Measurements from ENCODE around the gene CAMK4. TPM values are rescaled to one million over a fixed set of nuclear protein-coding genes. Genes with fewer than 3 reads are reported as not detected.

CAMK4 gene
- polyA plus RNA-seq, 1 donor = 10.9 TPM

- DNase-seq = no peak
- Histone ChIP-seq H3K36me3 (ENCODE audit: control insufficient read depth, insufficient read depth, low read length) (no peaks in the 10 kb centered on the region), H3K27me3 (ENCODE audit: control insufficient read depth, insufficient read depth, low read length) (no peaks in the 10 kb centered on the region), H3K27ac (ENCODE audit: low read length) (no peak overlapping the region), H3K9me3 (ENCODE audit: control insufficient read depth, low read depth, low read length) (no peaks in the 10 kb centered on the region), H3K4me1 (ENCODE audit: control insufficient read depth, insufficient read depth, low read length) (no peaks in the 10 kb centered on the region), H3K4me3 (ENCODE audit: low read length) (no peak overlapping the region)
- no CpG with 5 or more reads among the region's 1 CpG for WGBS (ENCODE audit: insufficient coverage, low lambda C conversion rate)
Observed at GRCh38 chr5:111447099-111447498, 222.9 kb downstream of the CAMK4 start.

GRCh38 chr5:111447822-111448221 lies 223.6 kb downstream of the CAMK4 start:
- H3K4me1 ChIP-seq (ENCODE audit: control insufficient read depth, insufficient read depth, low read length) = no peaks in the 10 kb centered on the region
- no peak overlapping the region for H3K4me3 ChIP-seq (ENCODE audit: low read length)
- DNase-seq = no peak
- H3K27me3 ChIP-seq (ENCODE audit: control insufficient read depth, insufficient read depth, low read length) = no peaks in the 10 kb centered on the region
- no CpG with 5 or more reads among the region's 2 CpGs for WGBS (ENCODE audit: insufficient coverage, low lambda C conversion rate)
- no peaks in the 10 kb centered on the region for H3K36me3 ChIP-seq (ENCODE audit: control insufficient read depth, insufficient read depth, low read length)
- H3K27ac ChIP-seq (ENCODE audit: low read length) = no peak overlapping the region
- no peaks in the 10 kb centered on the region for H3K9me3 ChIP-seq (ENCODE audit: control insufficient read depth, low read depth, low read length)

- H3K4me1 ChIP-seq (ENCODE audit: control insufficient read depth, insufficient read depth, low read length) = no peaks in the 10 kb centered on the region
- no peaks in the 10 kb centered on the region for H3K36me3 ChIP-seq (ENCODE audit: control insufficient read depth, insufficient read depth, low read length)
- H3K4me3 ChIP-seq (ENCODE audit: low read length) = no peak overlapping the region
- no peak overlapping the region for H3K27ac ChIP-seq (ENCODE audit: low read length)
- 83% methylated on average over 1 of the region's 1 CpG for WGBS (ENCODE audit: insufficient coverage, low lambda C conversion rate)
- H3K27me3 ChIP-seq (ENCODE audit: control insufficient read depth, insufficient read depth, low read length) = no peaks in the 10 kb centered on the region
- H3K9me3 ChIP-seq (ENCODE audit: control insufficient read depth, low read depth, low read length) = no peaks in the 10 kb centered on the region
- no peak for DNase-seq
Observed at GRCh38 chr5:111453295-111453694, 229.1 kb downstream of the CAMK4 start.

GRCh38 chr5:111453747-111454146 lies 229.6 kb downstream of the CAMK4 start:
- no peaks in the 10 kb centered on the region for H3K36me3 ChIP-seq (ENCODE audit: control insufficient read depth, insufficient read depth, low read length)
- H3K4me1 ChIP-seq (ENCODE audit: control insufficient read depth, insufficient read depth, low read length) = no peaks in the 10 kb centered on the region
- no peak overlapping the region for H3K27ac ChIP-seq (ENCODE audit: low read length)
- H3K27me3 ChIP-seq (ENCODE audit: control insufficient read depth, insufficient read depth, low read length) = no peaks in the 10 kb centered on the region
- no peaks in the 10 kb centered on the region for H3K9me3 ChIP-seq (ENCODE audit: control insufficient read depth, low read depth, low read length)
- no peak for DNase-seq
- WGBS (ENCODE audit: insufficient coverage, low lambda C conversion rate) = no CpG with 5 or more reads among the region's 2 CpGs
- no peak overlapping the region for H3K4me3 ChIP-seq (ENCODE audit: low read length)

GRCh38 chr5:111454198-111454622 lies 230.0 kb downstream of the CAMK4 start:
- Histone ChIP-seq H3K36me3 (ENCODE audit: control insufficient read depth, insufficient read depth, low read length) (no peaks in the 10 kb centered on the region), H3K4me3 (ENCODE audit: low read length) (no peak overlapping the region), H3K27ac (ENCODE audit: low read length) (no peak overlapping the region), H3K27me3 (ENCODE audit: control insufficient read depth, insufficient read depth, low read length) (no peaks in the 10 kb centered on the region), H3K4me1 (ENCODE audit: control insufficient read depth, insufficient read depth, low read length) (no peaks in the 10 kb centered on the region), H3K9me3 (ENCODE audit: control insufficient read depth, low read depth, low read length) (no peaks in the 10 kb centered on the region)
- 68% methylated on average over 2 of the region's 3 CpGs for WGBS (ENCODE audit: insufficient coverage, low lambda C conversion rate)
- DNase-seq = no peak

- DNase-seq = no peak
- H3K4me3 ChIP-seq (ENCODE audit: low read length) = no peak overlapping the region
- no peaks in the 10 kb centered on the region for H3K9me3 ChIP-seq (ENCODE audit: control insufficient read depth, low read depth, low read length)
- no peaks in the 10 kb centered on the region for H3K4me1 ChIP-seq (ENCODE audit: control insufficient read depth, insufficient read depth, low read length)
- WGBS (ENCODE audit: insufficient coverage, low lambda C conversion rate) = 57% methylated on average over 1 of the region's 2 CpGs
- H3K27me3 ChIP-seq (ENCODE audit: control insufficient read depth, insufficient read depth, low read length) = no peaks in the 10 kb centered on the region
- no peak overlapping the region for H3K27ac ChIP-seq (ENCODE audit: low read length)
- no peaks in the 10 kb centered on the region for H3K36me3 ChIP-seq (ENCODE audit: control insufficient read depth, insufficient read depth, low read length)
Observed at GRCh38 chr5:111454776-111455175, 230.6 kb downstream of the CAMK4 start.

GRCh38 chr5:111461255-111461671 lies 237.1 kb downstream of the CAMK4 start:
- no peak for DNase-seq
- Histone ChIP-seq H3K9me3 (ENCODE audit: control insufficient read depth, low read depth, low read length) (no peaks in the 10 kb centered on the region), H3K36me3 (ENCODE audit: control insufficient read depth, insufficient read depth, low read length) (no peaks in the 10 kb centered on the region), H3K4me1 (ENCODE audit: control insufficient read depth, insufficient read depth, low read length) (no peaks in the 10 kb centered on the region), H3K27ac (ENCODE audit: low read length) (no peak overlapping the region), H3K27me3 (ENCODE audit: control insufficient read depth, insufficient read depth, low read length) (no peaks in the 10 kb centered on the region), H3K4me3 (ENCODE audit: low read length) (no peak overlapping the region)
- no CpG with 5 or more reads among the region's 3 CpGs for WGBS (ENCODE audit: insufficient coverage, low lambda C conversion rate)

- Histone ChIP-seq H3K36me3 (ENCODE audit: control insufficient read depth, insufficient read depth, low read length) (no peaks in the 10 kb centered on the region), H3K27me3 (ENCODE audit: control insufficient read depth, insufficient read depth, low read length) (no peaks in the 10 kb centered on the region), H3K4me3 (ENCODE audit: low read length) (no peak overlapping the region), H3K27ac (ENCODE audit: low read length) (no peak overlapping the region), H3K4me1 (ENCODE audit: control insufficient read depth, insufficient read depth, low read length) (no peaks in the 10 kb centered on the region), H3K9me3 (ENCODE audit: control insufficient read depth, low read depth, low read length) (no peaks in the 10 kb centered on the region)
- no peak for DNase-seq
- WGBS (ENCODE audit: insufficient coverage, low lambda C conversion rate) = 100% methylated on average over 1 of the region's 2 CpGs
Observed at GRCh38 chr5:111461934-111462333, 237.8 kb downstream of the CAMK4 start.

- Histone ChIP-seq H3K4me3 (ENCODE audit: low read length) (no peak overlapping the region), H3K4me1 (ENCODE audit: control insufficient read depth, insufficient read depth, low read length) (no peaks in the 10 kb centered on the region), H3K36me3 (ENCODE audit: control insufficient read depth, insufficient read depth, low read length) (no peaks in the 10 kb centered on the region), H3K27me3 (ENCODE audit: control insufficient read depth, insufficient read depth, low read length) (no peaks in the 10 kb centered on the region), H3K27ac (ENCODE audit: low read length) (no peak overlapping the region), H3K9me3 (ENCODE audit: control insufficient read depth, low read depth, low read length) (no peaks in the 10 kb centered on the region)
- no peak for DNase-seq
Observed at GRCh38 chr5:111463311-111463710, 239.1 kb downstream of the CAMK4 start.

- no peak for DNase-seq
- Histone ChIP-seq H3K4me3 (ENCODE audit: low read length) (no peak overlapping the region), H3K27ac (ENCODE audit: low read length) (no peak overlapping the region), H3K9me3 (ENCODE audit: control insufficient read depth, low read depth, low read length) (no peaks in the 10 kb centered on the region), H3K27me3 (ENCODE audit: control insufficient read depth, insufficient read depth, low read length) (no peaks in the 10 kb centered on the region), H3K4me1 (ENCODE audit: control insufficient read depth, insufficient read depth, low read length) (no peaks in the 10 kb centered on the region), H3K36me3 (ENCODE audit: control insufficient read depth, insufficient read depth, low read length) (no peaks in the 10 kb centered on the region)
- 100% methylated on average over 1 of the region's 2 CpGs for WGBS (ENCODE audit: insufficient coverage, low lambda C conversion rate)
Observed at GRCh38 chr5:111469293-111469896, 245.2 kb downstream of the CAMK4 start.

GRCh38 chr5:111469903-111470302 lies 245.7 kb downstream of the CAMK4 start:
- 100% methylated on average over 1 of the region's 2 CpGs for WGBS (ENCODE audit: insufficient coverage, low lambda C conversion rate)

More at GRCh38 chr5:111469903-111470302, 245.7 kb downstream of the CAMK4 start:
- Histone ChIP-seq H3K4me1 (ENCODE audit: control insufficient read depth, insufficient read depth, low read length) (no peaks in the 10 kb centered on the region), H3K36me3 (ENCODE audit: control insufficient read depth, insufficient read depth, low read length) (no peaks in the 10 kb centered on the region), H3K4me3 (ENCODE audit: low read length) (no peak overlapping the region), H3K9me3 (ENCODE audit: control insufficient read depth, low read depth, low read length) (no peaks in the 10 kb centered on the region), H3K27me3 (ENCODE audit: control insufficient read depth, insufficient read depth, low read length) (no peaks in the 10 kb centered on the region), H3K27ac (ENCODE audit: low read length) (no peak overlapping the region)
- no peak for DNase-seq

Data from large intestine (tissue), 3 donors.